ENCODE results near the gene SGPL1. TPM values are rescaled to one million over a fixed set of nuclear protein-coding genes. Genes with fewer than 3 reads are reported as not detected.

SGPL1 gene
- total and polyA plus RNA-seq, 2 of the 8 experiments (the other 6 are each of a cell fraction or from before 2014, with no cell fraction given) = 20.5 to 51.6 TPM

GRCh38 chr10:70779088-70779487, 36.7 kb upstream of the SGPL1 start (continued):
- TF ChIP-seq CHD7 (IDR thresholded peaks at IDR 0.05; ENCODE audit: insufficient replicate concordance, low read length) (no peak), CHD2 (IDR thresholded peaks at IDR 0.05; ENCODE audit: low read length) (no peak), POLR2A (IDR thresholded peaks at IDR 0.05; ENCODE audit: control extremely low read depth in 1 of 2, low read depth in 2 of 2, low read length in 2 of 2) (no peak)
